HG02759 (cell line): ENCODE results near the gene FAT2.
"Not testable (repeated sequence)": the region's sequence is repeated elsewhere in the genome, so short reads cannot be mapped to it uniquely, and the experiment has no call there.

ENCODE experiments used
- ATAC-seq: cut with Tn5 transposase; IDR thresholded peaks from one replicate; pipeline ENCODE4 v1.9.1; 2021; ENCODE audit warnings: mild to moderate bottlenecking, moderate library complexity; ENCODE audit not compliant: unreplicated experiment

FAT2 gene

DNA sequence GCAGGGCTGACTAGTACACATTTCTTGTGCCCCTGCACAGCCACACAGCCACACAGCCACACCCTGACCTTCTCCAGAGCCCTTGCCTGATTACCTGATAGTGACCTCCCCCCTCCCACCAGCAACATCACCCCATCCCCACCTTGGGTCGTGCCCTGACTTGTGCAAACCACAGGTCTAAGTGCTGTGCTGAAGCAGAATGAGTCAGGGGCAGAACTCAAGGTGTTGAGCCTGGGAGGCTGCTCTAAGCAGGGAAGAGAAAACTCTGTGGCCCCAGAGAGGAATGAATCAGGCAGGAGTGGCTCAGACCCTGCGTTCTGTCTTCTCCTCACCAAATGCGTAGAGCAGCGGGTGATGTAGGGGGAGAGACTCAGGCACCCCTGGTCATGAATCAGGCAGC is 24.3 kb upstream of the FAT2 start:
- ATAC-seq = no peak

DNA sequence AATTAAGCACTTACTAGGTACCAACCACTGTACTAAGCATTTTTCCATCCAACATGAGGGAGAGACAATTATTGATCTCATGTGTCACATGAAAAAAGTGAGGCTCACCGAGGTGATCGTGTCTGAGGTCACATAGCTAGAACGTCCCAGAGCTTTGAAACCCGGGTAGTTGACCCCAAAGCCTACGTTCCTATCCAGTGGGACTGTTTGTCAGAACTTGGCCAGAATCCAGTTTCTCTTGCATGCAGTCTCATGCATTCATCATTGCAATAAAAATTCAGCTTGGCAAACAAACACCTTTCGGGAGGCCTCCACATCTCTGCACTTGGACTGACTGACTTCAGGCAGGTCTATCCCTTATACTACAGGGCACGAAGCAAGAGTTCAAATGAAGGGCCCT is 23.4 kb upstream of the FAT2 start:
- ATAC-seq = no peak

DNA sequence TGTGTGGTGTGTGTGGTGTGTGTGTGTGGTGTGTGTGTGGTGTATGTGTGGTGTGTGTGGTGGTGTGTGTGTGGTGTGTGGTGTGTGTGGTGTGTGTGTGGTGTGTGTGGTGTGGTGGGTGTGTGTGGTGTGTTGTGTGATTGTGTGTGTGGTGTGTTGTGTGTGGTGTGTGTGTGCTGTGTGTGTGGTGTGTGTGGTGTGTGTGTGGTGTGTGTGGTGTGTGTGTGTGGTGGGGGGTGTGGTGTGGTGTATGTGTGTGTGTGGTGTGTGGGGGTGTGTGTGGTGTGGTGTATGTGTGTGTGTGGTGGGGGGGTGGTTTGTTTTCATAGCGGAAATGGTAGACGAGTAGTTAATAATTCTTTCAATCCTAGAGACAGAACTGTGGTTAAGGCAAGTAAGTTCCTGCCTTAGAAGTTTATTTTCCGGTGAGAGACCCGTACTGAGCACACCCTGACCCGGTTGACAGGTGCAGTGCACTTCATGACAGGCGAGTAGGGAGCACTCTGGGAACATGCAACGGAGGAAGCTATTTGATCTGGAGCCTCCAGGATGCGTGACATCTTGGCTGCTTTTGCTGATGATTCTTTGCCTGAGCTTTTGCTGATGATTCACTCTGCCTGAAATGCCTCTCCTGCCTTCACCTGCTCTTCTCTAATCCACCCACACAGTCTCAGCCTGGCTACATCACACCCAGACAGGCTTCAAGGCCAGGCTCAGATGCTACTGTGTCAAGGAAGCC is 21.7 kb upstream of the FAT2 start:
- ATAC-seq = peak; percentile 86

DNA sequence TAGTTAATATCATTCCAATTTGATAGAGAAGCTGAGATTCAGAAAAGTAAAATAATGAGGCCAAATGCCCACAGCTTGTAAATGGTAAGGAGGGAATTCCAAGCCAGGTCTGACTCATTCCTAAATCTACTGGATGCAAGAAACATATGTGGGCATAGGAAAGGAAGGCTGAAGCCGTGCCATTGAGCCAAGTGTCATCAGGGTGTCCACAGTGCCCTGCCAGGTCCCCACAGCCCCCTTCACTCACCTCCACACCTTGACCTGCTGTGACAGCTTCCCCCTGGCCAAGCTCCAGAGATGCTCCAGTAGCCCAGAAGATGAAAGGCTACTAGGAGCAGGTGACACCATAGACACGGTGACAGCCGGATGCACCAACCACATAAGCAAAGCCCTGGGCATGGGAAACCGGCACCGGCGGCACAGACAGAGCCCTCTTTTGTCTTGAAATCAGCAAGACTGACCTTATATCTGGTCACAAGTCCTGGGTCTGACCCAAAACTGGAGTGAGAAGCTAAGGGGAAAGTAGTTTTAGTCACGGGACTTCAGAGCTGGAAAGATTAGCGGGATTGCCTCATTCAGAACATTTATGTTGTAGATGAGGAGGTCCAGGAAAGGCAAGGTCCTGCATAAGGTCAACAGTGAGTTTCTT is 20.1 kb upstream of the FAT2 start:
- no peak for ATAC-seq

DNA sequence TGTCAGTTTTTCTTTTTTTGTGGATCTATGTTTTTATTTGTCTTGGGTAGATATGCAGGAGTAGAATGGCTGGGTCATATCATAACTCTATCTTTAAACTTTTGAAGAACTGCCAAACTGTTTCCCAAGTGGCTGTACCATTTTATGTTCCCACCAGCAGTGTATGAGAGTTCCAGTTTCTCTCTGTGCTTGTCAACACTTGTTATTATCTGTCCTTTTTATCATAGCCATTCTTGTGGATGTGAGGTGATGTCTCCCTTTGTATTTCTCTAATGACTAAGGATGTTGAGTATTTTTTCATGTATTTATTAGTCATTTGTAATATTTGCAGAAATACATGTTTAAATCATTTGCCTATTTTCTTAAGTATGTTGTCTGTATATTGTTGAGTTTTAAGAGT is 17.4 kb upstream of the FAT2 start:
- ATAC-seq = no peak

DNA sequence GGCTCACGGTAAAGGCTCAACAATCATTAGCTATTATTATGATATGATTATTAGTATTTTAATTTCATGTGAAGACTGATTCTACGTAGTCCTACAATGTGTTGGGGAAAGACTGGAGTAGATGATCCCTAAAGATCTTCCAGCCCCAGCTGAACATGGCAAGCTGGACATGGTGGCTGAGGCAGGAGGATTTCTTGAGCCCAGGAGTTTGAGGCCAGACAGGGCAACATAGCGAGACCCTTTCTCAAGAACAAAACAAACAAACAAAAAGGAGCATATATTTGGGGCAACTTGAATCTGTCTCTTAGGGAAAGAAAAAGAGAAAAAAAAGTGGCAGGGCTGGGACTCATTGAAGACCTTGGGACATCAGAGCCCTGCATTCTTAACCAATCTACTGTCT is 16.2 kb upstream of the FAT2 start:
- no peak for ATAC-seq

DNA sequence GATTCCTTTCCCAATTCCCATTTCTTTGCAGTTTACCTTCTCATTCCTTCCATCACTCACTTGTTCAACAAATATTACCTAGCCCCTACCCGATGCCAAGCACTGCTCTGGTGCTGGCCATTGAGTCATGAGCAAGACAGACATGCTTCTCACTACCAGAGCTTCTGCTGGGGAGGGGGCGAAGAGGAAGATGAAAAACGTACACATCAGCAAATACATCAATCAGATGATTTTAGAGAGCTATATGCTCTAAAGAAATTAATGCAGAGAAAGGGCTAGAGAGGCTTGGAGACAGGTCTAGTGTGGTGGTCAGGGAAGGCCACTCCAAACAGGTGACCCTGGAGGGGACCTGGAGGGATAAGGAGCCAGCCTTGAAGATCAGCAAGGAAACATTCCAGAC is 14.4 kb upstream of the FAT2 start:
- no peak for ATAC-seq

DNA sequence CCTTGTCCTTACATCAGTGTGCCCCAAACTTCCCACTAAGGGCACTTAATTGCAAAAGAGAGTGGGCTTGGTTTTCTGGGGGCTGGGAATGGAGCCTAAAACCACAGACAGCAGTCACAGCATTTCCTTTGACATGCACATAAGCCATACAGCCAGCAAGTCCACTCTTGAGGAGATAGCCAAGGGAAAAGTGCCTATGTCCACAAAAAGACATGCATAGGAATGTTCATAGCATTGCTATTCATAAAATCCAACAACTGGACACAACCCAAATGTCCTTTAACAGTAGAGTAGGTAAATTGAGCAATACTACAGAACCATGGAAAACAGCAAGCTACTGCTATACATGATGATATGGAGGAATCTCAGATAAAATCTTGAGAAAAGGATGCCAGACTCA is 11.7 kb upstream of the FAT2 start:
- no peak for ATAC-seq

DNA sequence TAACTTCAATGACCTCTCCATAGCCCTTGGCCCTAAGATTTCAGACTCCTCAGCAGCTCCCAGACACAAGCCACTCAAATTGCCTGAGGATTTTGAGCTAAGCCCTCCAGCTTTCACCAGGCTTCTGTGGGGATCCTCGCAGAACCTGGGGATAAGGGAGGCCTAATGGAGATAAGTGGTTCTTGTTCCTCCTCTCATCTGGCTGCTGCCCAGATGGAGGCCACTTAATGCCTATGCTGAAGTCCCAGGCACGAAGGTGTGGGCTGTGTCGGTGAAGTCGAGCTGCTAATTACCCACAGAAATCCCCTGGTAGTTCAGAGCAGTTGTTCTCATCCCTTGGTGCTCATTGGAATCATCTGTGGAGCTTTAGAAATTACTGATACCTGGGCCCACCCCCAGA is 10.3 kb upstream of the FAT2 start:
- no peak for ATAC-seq

DNA sequence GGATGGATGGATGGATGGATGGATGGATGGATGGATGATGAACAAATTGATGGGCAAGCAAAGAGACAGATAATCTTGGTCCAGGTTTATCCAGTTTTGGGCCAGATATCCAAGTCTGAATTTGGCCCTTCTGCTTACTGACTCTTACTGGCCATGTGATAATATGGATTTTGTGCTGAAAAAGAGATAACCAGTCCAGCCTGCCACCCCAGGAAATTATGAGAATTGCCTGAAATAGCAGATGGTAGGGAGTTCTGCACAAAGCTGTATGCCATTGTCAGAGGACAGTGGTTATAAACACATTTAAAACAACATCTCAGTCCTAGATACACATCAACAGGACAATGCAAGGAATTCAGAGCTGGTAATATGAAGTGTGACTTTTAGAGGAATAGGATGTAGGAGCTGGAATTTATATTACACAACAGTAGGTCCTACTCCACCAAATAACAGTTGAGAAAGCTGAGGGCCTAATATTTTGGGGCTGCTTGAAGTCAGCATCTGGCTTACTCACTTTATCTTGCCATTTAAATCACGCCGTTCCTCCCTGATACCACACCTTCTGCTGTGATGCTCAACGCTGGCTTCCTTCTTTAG is 9.0 kb upstream of the FAT2 start:
- ATAC-seq = no peak

DNA sequence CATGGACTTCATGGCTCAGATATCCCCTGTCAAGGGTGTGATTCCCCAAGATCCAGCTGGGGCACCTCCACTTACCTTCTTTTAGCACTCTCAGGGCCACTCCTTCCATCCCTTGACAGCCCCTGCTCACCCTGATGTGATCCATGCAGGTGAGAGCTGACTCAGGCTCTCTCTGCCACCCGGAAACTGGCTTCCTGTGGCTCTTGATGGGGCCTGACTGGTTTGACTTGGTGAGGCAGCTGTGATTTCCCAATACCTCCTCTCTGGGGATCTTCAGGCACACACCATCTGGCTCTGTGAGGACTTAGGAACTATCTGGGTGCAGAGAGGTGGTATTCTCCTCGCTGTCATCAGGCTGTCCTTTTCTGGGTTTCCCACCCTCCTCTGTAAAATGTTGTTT is 7.9 kb upstream of the FAT2 start:
- ATAC-seq = no peak

DNA sequence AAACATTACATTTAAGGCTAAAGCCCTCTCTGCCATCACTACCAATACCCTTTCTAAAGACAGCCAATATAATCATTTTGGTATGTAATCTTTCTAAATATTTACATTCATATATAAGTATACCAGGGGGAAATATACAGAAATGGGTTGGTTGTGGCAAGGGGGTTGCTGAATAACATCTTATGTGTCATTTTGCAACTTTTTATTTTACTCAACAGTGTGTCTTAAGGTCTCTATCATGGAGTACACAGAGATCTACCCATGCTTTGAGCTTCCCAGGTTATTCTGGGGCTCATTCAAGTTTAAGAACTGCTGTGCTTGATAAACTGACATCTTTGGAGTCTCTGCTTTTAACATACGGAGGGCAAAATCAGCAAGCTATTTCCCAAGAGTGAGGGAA is 7.4 kb upstream of the FAT2 start:
- ATAC-seq = no peak

DNA sequence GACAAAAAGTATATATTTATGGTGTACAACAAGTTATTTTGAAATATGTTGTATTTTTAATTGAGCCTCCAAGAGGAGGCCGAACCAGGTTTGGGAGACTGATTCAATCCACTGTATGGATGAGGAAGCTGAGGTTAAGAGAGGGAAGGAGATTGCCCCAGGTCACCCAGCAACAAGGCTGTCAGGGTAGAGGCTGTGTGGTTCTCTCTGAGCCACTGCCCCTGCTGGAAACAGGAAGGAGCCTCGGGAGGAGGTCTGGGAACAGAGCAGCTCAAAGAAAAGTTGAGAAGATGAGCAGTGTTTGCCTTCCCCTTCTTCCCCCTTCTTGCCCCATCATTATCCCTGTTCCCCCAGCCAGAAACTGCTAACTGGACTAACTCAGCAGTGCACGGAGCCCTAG is 6.6 kb upstream of the FAT2 start:
- ATAC-seq = no peak

DNA sequence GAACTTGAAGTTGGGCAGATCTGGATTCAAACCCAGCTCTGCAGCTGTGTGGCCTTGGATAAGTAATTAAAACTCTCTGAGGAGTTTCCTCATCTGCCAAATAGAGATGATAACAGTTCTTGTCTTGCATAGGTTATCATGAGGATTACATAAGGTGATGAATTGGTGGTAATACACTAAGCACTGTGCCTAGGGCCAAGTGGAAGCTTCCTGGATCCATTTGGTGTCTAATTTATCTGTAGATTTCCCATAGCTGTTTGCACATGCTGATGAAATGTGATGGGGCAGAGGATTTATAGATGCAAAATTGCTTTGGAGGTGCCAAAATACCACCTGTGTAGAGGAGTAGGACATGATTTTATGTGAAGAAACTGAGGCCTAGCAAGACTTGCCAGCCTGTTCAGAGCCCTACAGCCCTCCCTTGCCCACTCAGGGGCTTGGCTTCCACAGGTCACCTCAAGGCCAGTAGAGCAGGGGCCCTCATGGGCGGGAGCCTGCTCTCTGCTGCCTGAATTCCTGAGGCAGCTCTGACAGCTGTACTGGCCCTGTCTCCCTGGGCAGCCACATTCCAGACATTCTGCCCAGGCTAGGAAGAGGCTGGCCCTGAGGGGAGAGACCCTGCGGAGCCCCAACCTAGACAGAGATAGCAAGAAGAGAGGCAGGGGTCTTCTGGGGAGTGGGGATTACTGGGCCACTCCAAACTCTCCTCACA is 5.9 kb upstream of the FAT2 start:
- ATAC-seq = no peak

DNA sequence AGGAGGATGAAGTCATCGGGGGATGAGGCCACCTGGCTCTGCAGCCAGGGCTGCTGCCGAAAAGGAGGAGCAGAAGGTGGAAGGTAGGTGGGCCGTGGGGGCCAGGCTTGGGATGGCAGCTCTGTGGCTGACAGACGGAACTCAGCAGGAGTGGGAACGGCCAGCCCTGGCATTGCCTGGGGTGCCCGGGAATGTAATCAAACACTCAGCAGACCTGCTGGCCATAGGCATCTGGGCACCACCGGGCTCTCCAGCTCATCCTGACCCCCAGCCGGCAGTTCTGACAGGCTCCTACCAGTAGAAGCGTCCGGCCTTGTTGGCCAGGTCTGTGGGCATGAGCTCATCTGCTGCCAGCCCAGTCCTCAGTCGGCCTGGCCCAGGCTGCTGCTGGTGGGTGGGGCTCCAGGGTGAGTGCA is 4.3 kb upstream of the FAT2 start:
- ATAC-seq = no peak

DNA sequence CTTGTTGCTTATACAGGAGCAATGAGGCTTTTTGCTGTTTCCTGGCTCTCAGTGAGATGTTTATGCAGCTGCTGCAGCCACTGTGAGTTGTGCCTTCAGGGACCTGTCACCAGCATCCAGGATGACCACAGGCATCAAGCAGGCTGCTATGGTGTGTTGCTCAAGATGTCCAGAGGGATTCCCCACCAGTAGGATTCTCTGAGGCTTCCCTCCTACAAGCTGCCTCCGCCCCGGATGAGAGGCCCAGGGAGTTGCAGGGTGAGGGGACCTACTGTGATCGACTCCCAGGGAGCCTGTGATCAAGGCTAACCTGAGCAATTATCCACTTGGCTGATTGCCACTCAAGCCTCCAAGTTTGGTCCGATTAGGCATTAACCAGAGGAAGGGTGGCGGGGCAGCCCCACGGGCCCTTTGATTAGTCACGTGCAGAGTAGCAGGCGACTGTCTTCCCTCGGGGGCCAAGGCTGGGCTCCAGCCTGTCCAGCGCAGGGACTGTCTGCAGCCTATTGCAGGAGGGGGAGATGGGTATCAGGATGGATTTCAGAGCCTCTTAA is 1.8 kb upstream of the FAT2 start:
- peak; percentile 72 for ATAC-seq

DNA sequence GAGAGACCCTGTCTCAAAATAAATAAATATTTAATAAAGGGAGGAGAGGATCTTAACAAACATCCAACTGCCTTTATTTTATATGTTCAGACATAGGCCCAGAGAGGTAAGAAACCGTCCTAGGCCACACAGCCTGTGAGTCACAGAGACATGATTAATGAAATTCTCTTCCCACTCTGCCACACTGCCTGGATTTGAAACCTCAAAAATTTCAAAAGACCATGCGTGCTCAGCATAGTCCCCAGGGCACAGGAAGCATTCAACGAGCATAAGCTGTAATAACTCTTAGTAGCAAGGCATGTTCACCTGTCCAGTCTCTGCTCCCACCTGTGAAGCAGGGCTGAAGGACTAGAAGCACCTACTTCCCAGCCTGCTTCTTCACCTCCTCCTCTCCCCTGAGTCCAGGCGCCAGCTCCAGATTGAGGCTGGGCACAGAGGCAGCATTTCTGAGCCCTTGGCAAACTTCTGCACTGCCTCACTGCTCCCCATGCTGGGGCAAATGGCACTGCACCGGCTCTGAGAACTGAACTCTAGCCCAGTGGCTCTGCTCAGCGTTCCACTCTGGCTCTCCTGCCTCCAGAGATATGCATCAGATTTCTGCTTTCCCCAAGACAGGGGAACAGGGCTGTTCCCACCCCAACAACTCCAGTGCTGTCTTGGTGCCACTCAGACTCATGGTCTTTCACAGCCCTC is 1.1 kb downstream of the FAT2 start:
- ATAC-seq = no peak

DNA sequence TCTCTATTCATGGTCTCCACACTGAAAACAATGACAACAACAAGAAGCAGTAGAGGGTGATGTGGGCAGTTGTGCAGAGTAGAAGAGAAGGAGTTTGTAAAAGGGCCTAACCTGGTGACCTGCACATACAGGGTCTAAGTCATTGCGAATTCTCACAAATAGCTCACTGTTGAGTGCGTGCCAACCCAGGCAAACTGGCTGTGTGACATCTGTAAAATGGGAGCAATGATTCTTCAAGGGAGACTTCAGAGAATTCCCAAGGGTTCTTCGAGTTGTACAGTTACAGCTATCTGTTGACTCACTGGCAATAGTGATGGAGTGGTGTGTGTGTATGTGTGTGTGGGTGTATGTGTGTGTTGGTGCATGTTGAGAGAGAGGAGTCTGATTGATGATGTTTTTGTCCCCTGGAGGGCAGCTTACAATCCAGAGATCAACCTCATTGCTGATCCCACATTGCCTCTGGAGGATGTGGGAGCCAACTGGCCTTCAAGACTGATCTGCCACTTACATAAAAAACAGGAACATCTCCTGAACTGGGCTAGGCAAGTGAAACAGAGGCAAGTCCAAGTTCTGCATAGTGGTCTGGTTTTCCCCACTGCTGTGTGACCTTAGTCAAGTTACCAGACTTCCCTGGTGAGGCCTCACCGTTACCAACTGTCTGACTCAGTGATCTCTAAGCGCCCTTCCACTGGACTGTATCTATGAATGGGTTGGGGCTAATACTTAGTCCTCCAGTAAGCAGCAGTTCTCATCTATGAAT is 3.2 kb downstream of the FAT2 start:
- no peak for ATAC-seq

DNA sequence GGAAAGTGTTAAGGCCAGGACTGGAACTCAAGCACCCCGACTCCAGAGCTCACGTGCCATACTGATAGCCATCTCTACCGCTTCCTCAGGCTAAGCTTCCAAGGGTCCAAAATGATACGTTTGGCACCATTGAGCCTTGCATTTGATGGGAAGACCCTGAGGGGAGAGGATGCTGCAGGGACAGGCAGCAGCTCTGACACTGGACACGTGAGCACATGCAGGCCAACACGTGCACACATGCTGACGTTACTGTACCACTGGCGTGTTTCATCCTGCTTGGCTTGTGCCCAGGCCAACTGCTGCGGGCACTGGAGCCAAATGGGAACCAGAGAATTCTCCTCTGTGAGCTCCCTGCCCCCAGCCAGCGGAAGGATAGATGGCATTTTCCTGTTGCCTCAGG is 5.2 kb downstream of the FAT2 start:
- no peak for ATAC-seq

DNA sequence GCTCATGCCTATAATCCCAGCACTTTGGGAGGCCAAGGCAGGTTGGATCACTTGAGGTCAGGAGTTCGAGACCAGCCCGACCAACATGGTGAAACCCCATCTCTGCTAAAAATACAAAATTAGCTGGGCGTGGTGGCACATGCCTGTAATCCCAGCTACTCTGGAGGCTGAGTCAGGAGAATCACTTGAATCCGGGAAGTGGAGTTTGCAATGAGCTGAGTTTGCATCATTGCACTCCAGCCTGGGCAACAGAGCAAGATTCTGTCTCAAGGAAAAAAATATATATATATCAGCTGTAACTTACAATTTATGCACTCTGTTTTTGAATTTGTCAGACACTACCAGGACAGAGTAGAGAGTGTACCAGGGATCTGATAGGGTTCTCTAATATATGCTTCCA is 5.8 kb downstream of the FAT2 start:
- ATAC-seq = not testable (repeated sequence)
